ENCODE data around the gene HOXB5.

HOXB5 gene

GRCh38 chr17:48556576-48557401, 36.8 kb downstream of the HOXB5 start:
- TF ChIP-seq EZH2phosphoT487 (IDR thresholded peaks at IDR 0.05; ENCODE audit: low read depth): no peak
- TF ChIP-seq, protein P1, sequence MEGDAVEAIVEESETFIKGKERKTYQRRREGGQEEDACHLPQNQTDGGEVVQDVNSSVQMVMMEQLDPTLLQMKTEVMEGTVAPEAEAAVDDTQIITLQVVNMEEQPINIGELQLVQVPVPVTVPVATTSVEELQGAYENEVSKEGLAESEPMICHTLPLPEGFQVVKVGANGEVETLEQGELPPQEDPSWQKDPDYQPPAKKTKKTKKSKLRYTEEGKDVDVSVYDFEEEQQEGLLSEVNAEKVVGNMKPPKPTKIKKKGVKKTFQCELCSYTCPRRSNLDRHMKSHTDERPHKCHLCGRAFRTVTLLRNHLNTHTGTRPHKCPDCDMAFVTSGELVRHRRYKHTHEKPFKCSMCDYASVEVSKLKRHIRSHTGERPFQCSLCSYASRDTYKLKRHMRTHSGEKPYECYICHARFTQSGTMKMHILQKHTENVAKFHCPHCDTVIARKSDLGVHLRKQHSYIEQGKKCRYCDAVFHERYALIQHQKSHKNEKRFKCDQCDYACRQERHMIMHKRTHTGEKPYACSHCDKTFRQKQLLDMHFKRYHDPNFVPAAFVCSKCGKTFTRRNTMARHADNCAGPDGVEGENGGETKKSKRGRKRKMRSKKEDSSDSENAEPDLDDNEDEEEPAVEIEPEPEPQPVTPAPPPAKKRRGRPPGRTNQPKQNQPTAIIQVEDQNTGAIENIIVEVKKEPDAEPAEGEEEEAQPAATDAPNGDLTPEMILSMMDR (IDR thresholded peaks at IDR 0.05; ENCODE audit: low read depth, low read length): no peak
- Histone ChIP-seq H3K9ac (ENCODE audit: low read length) (peak overlapping the region; percentile 48; the same call in 1 of the 2 replicates), H3K27me3 (ENCODE audit: low read depth, low read length) (no peaks in the 10 kb centered on the region), H3K4me2 (ENCODE audit: low read length) (peak overlapping the region; percentile 32), H3K4me3 (ENCODE audit: low read length) (no peak overlapping the region), H2AFZ (ENCODE audit: low read depth, low read length) (no peak overlapping the region), H4K20me1 (ENCODE audit: insufficient read depth, low read length) (no peaks in the 10 kb centered on the region), H3K4me1 (ENCODE audit: low read length) (peaks cover 49% of the 10 kb centered on the region), H3K79me2 (ENCODE audit: low read length) (peaks cover 36% of the 10 kb centered on the region), H3K9me3 (ENCODE audit: insufficient read depth, low read length) (no peaks in the 10 kb centered on the region), H3K27ac (ENCODE audit: low read length) (no peak overlapping the region; the same call in 1 of the 2 replicates), H3K36me3 (replicated peaks; ENCODE audit: low read depth, low read length) (peaks cover 13% of the 10 kb centered on the region)

- TF ChIP-seq, protein P1 (IDR thresholded peaks at IDR 0.05; ENCODE audit: low read depth, low read length): no peak
- no peak for TF ChIP-seq EZH2phosphoT487 (IDR thresholded peaks at IDR 0.05; ENCODE audit: low read depth)
- peak overlapping the region; percentile 63 for H3K4me3 ChIP-seq (ENCODE audit: low read length)
- peaks cover 13% of the 10 kb centered on the region for H3K36me3 ChIP-seq (replicated peaks; ENCODE audit: low read depth, low read length)
- peak overlapping the region; percentile 48; the same call in 1 of the 2 replicates for H3K9ac ChIP-seq (ENCODE audit: low read length)
- H3K27ac ChIP-seq (ENCODE audit: low read length): no peak overlapping the region
- no peaks in the 10 kb centered on the region for H4K20me1 ChIP-seq (ENCODE audit: insufficient read depth, low read length)
- H3K9me3 ChIP-seq (ENCODE audit: insufficient read depth, low read length): no peaks in the 10 kb centered on the region
- H3K27me3 ChIP-seq (ENCODE audit: low read depth, low read length): no peaks in the 10 kb centered on the region
- H3K79me2 ChIP-seq (ENCODE audit: low read length): peaks cover 34% of the 10 kb centered on the region
- H3K4me2 ChIP-seq (ENCODE audit: low read length): peak overlapping the region; percentile 32
- H3K4me1 ChIP-seq (ENCODE audit: low read length): peaks cover 47% of the 10 kb centered on the region
- no peak overlapping the region for H2AFZ ChIP-seq (ENCODE audit: low read depth, low read length)
These were observed 37.4 kb downstream of the HOXB5 start for GRCh38 chr17:48556229-48556575.

- peaks cover 14% of the 10 kb centered on the region for H3K36me3 ChIP-seq (replicated peaks; ENCODE audit: low read depth, low read length)
- H4K20me1 ChIP-seq (ENCODE audit: insufficient read depth, low read length): no peaks in the 10 kb centered on the region
- H3K9ac ChIP-seq (ENCODE audit: low read length): peak overlapping the region; percentile 55
- peaks cover 33% of the 10 kb centered on the region for H3K79me2 ChIP-seq (ENCODE audit: low read length)
- H3K9me3 ChIP-seq (ENCODE audit: insufficient read depth, low read length): no peaks in the 10 kb centered on the region
- no peaks in the 10 kb centered on the region for H3K27me3 ChIP-seq (ENCODE audit: low read depth, low read length)
- peak overlapping the region; percentile 63 for H3K4me3 ChIP-seq (ENCODE audit: low read length)
- peak overlapping the region; percentile 47 for H3K4me2 ChIP-seq (ENCODE audit: low read length)
- TF ChIP-seq, protein P1 (IDR thresholded peaks at IDR 0.05; ENCODE audit: low read depth, low read length): no peak
- no peak for TF ChIP-seq EZH2phosphoT487 (IDR thresholded peaks at IDR 0.05; ENCODE audit: low read depth)
- peaks cover 47% of the 10 kb centered on the region for H3K4me1 ChIP-seq (ENCODE audit: low read length)
- H3K27ac ChIP-seq (ENCODE audit: low read length): peak overlapping the region; percentile 35
- no peak overlapping the region for H2AFZ ChIP-seq (ENCODE audit: low read depth, low read length)
These were observed 38.0 kb downstream of the HOXB5 start for GRCh38 chr17:48555258-48556228.
